Right renal cortex interstitium (tissue), 3 donors: ENCODE measurements around the gene CD46. TPM values are rescaled to one million over a fixed set of nuclear protein-coding genes. Genes with fewer than 3 reads are reported as not detected.

Experiments used
- DNase-seq, 3 donors: peaks; one replicate each; pipeline ENCODE4 v3.0.0-alpha.2; 2013; ENCODE audit warnings: low read depth in 3 of 3, low spot score in 2 of 3
- polyA plus RNA-seq, 3 donors: library from polyadenylated mRNA; unstranded; fragments of 120-200 nt; gene quantifications; one replicate each; pipeline ENCODE4 v1.2.1, GENCODE V29; 2013; ENCODE audit not compliant: insufficient read length in 3 of 3

CD46 gene
- polyA plus RNA-seq, 3 donors = 344 to 380 (median 359) TPM

GRCh38 chr1:207826557-207827487, 75.0 kb downstream of the CD46 start:
- DNase-seq = no peak

- DNase-seq = no peak
Observed at GRCh38 chr1:207827488-207827830, 75.6 kb downstream of the CD46 start.

- DNase-seq = no peak
Observed at GRCh38 chr1:207828046-207828445, 76.2 kb downstream of the CD46 start.

GRCh38 chr1:207828485-207829158, 76.8 kb downstream of the CD46 start:
- peak in 1 of 3 donors; percentile 47 for DNase-seq

- no peak for DNase-seq
Observed at GRCh38 chr1:207829576-207829975, 77.7 kb downstream of the CD46 start.

- DNase-seq = no peak
Observed at GRCh38 chr1:207830788-207831187, 78.9 kb downstream of the CD46 start.

GRCh38 chr1:207831517-207832327, 79.9 kb downstream of the CD46 start:
- no peak for DNase-seq

- no peak for DNase-seq
Observed at GRCh38 chr1:207832796-207833195, 80.9 kb downstream of the CD46 start.

GRCh38 chr1:207833381-207833780, 81.5 kb downstream of the CD46 start:
- no peak for DNase-seq

GRCh38 chr1:207833956-207834660, 82.3 kb downstream of the CD46 start:
- no peak for DNase-seq

GRCh38 chr1:207835958-207836357, 84.1 kb downstream of the CD46 start:
- no peak for DNase-seq

- DNase-seq = no peak
Observed at GRCh38 chr1:207836591-207837347, 84.9 kb downstream of the CD46 start.

- no peak for DNase-seq
Observed at GRCh38 chr1:207837673-207838072, 85.8 kb downstream of the CD46 start.

GRCh38 chr1:207838156-207839082, 86.6 kb downstream of the CD46 start:
- DNase-seq = no peak

GRCh38 chr1:207839083-207839413, 87.2 kb downstream of the CD46 start:
- no peak for DNase-seq

GRCh38 chr1:207840380-207840779, 88.5 kb downstream of the CD46 start:
- no peak for DNase-seq

- DNase-seq = no peak
Observed at GRCh38 chr1:207841293-207841692, 89.4 kb downstream of the CD46 start.

- no peak for DNase-seq
Observed at GRCh38 chr1:207841901-207842300, 90.0 kb downstream of the CD46 start.

- DNase-seq = no peak
Observed at GRCh38 chr1:207842506-207842905, 90.7 kb downstream of the CD46 start.
